HepG2 (cell line): ENCODE results near the gene DNAJC9. TPM values are rescaled to one million over a fixed set of nuclear protein-coding genes. Genes with fewer than 3 reads are reported as not detected.

Source experiments
- AFF4 ChIP-seq: sonication (generic); formaldehyde crosslinking; IDR thresholded peaks from 2 replicates; pipeline ENCODE4 v1.4.0; 2020; ENCODE audit warnings: missing genetic modification reagents
- ATF7 ChIP-seq, 2 experiments: fragments of 450-650 bp in 1 of 2; sonication (generic) in 1 of 2; formaldehyde crosslinking in 1 of 2; IDR thresholded peaks; 2 replicates each; pipeline versions ENCODE4 v1.4.0 to v1.6.1; 2016 to 2020; ENCODE audit warnings: antibody characterized with exemption in 1 of 2, mild to moderate bottlenecking in 1 of 2, missing genetic modification reagents in 1 of 2
- ATF7-NPFF ChIP-seq: sonication (generic); formaldehyde crosslinking; IDR thresholded peaks from 2 replicates; pipeline ENCODE4 v1.8.1; 2023; ENCODE audit warnings: mild to moderate bottlenecking, low read depth, missing genetic modification reagents, moderate library complexity
- CBFB ChIP-seq: sonication (generic); formaldehyde crosslinking; IDR thresholded peaks from 2 replicates; pipeline ENCODE4 v1.4.0; 2020; ENCODE audit warnings: missing genetic modification reagents
- FOSL1 ChIP-seq: sonication (generic); formaldehyde crosslinking; IDR thresholded peaks from 2 replicates; pipeline ENCODE4 v1.9.0; 2021; ENCODE audit warnings: missing genetic modification reagents, borderline replicate concordance
- FOSL2 ChIP-seq: sonication (generic); formaldehyde crosslinking; IDR thresholded peaks from 2 replicates; pipeline ENCODE4 v1.4.0; 2020; ENCODE audit warnings: missing genetic modification reagents
- HNRNPK ChIP-seq: fragments of 200-400 bp; formaldehyde crosslinking; IDR thresholded peaks from 2 replicates; pipeline ENCODE4 v1.6.1; 2018; ENCODE audit warnings: low read length, low read depth, moderate library complexity, mild to moderate bottlenecking; ENCODE audit not compliant: poor library complexity, severe bottlenecking
- KLF15 ChIP-seq: sonication (generic); formaldehyde crosslinking; IDR thresholded peaks from 2 replicates; pipeline ENCODE4 v1.8.1; 2023; ENCODE audit warnings: borderline replicate concordance, mild to moderate bottlenecking, inconsistent platforms, missing genetic modification reagents, mixed read lengths
- MNT ChIP-seq: fragments of 450-650 bp; IDR thresholded peaks from 2 replicates; pipeline ENCODE4 v1.6.1; 2016
- RAD51 ChIP-seq: fragments of 450-650 bp; IDR thresholded peaks from 2 replicates; pipeline ENCODE4 v1.6.1; 2016; ENCODE audit warnings: borderline replicate concordance
- RORA ChIP-seq: sonication (generic); formaldehyde crosslinking; IDR thresholded peaks from 2 replicates; pipeline ENCODE4 v1.5.0; 2020; ENCODE audit warnings: mild to moderate bottlenecking, missing genetic modification reagents, moderate library complexity
- U2AF2 ChIP-seq: fragments of 200-400 bp; formaldehyde crosslinking; IDR thresholded peaks from 2 replicates; pipeline ENCODE4 v1.6.1; 2017; ENCODE audit warnings: low read depth, mild to moderate bottlenecking, low read length
- ZIK1 ChIP-seq: sonication (generic); formaldehyde crosslinking; IDR thresholded peaks from 2 replicates; pipeline ENCODE4 v1.5.0; 2020; ENCODE audit warnings: mild to moderate bottlenecking, low read depth, missing genetic modification reagents, borderline replicate concordance
- ZMAT3 ChIP-seq: sonication (generic); formaldehyde crosslinking; conservative IDR thresholded peaks from 2 replicates; pipeline ENCODE4 v1.7.0; 2021; ENCODE audit warnings: missing genetic modification reagents
- ZMYM2 ChIP-seq: sonication (generic); formaldehyde crosslinking; IDR thresholded peaks from 2 replicates; pipeline ENCODE4 v1.8.0; 2022; ENCODE audit warnings: mild to moderate bottlenecking, missing genetic modification reagents
- ZNF207 ChIP-seq: fragments of 450-650 bp; IDR thresholded peaks from 2 replicates; pipeline ENCODE4 v1.6.1; 2016; ENCODE audit warnings: antibody characterized with exemption, borderline replicate concordance
- ZNF367 ChIP-seq: sonication (generic); formaldehyde crosslinking; IDR thresholded peaks from 2 replicates; pipeline ENCODE4 v1.4.0; 2020; ENCODE audit warnings: missing genetic modification reagents, borderline replicate concordance
- ZNF772 ChIP-seq: sonication (generic); formaldehyde crosslinking; IDR thresholded peaks from 2 replicates; pipeline ENCODE4 v1.5.0; 2020; ENCODE audit warnings: mild to moderate bottlenecking, missing genetic modification reagents
- ZNF781 ChIP-seq: sonication (generic); formaldehyde crosslinking; IDR thresholded peaks from 2 replicates; pipeline ENCODE4 v1.5.1; 2020; ENCODE audit warnings: borderline replicate concordance, mild to moderate bottlenecking, missing genetic modification reagents; ENCODE audit errors: not compliant biosample characterization
- ZSCAN9 ChIP-seq: IDR thresholded peaks from 2 replicates; pipeline ENCODE4 v1.6.1; 2016; ENCODE audit warnings: borderline replicate concordance
- polyA plus RNA-seq, 8 experiments: library from polyadenylated mRNA; depleted of rRNA in 3 of 8; stranded (reverse) in 7 of 8; unstranded in 1 of 8; fragments of >200 nt; fragmentation: Illumina TruSeq in 4 of 8; extraction: Trizol in 4 of 8; gene quantifications; 2 replicates each; pipeline versions ENCODE4 v1.2.1 to v1.2.3, GENCODE V29; 2011 to 2016; ENCODE audit warnings: low read depth in 4 of 8, missing spikeins in 1 of 8, mixed read lengths in 1 of 8; ENCODE audit not compliant: insufficient read depth in 1 of 8
- total RNA-seq, 5 experiments: library from RNA; depleted of rRNA; stranded (reverse); fragments of >200 nt; fragmentation: Illumina TruSeq; extraction: Trizol; gene quantifications; 2 replicates each; pipeline ENCODE4 v1.2.3, GENCODE V29; 2016; ENCODE audit warnings: low read depth in 1 of 5
- TF ChIP-seq, protein P1 (sequence below): sonication (generic); formaldehyde crosslinking; conservative IDR thresholded peaks from 2 replicates; pipeline ENCODE4 v1.4.0; 2020; ENCODE audit warnings: missing genetic modification reagents
- TF ChIP-seq, protein P2 (sequence below): IDR thresholded peaks from 2 replicates; pipeline ENCODE4 v1.6.1; 2016; ENCODE audit warnings: low read depth

Gene DNAJC9
- total and polyA plus RNA-seq, 2 of the 13 experiments (the other 11 are each of a cell fraction or from before 2014, with no cell fraction given) = 15.9 to 60.3 TPM

GRCh38 chr10:73246646-73247508 is at the start of gene DNAJC9 (continued):
- no peak for TF ChIP-seq ZIK1 (CRISPR knock-in tag)
- no peak for TF ChIP-seq RAD51
- TF ChIP-seq ATF7-NPFF (CRISPR knock-in tag) = peak; percentile 98
- TF ChIP-seq FOSL2 (CRISPR knock-in tag) = peak; percentile 70
- TF ChIP-seq ZSCAN9 = peak; percentile 59; the same call in 1 of the 2 replicates
- TF ChIP-seq, protein P1, sequence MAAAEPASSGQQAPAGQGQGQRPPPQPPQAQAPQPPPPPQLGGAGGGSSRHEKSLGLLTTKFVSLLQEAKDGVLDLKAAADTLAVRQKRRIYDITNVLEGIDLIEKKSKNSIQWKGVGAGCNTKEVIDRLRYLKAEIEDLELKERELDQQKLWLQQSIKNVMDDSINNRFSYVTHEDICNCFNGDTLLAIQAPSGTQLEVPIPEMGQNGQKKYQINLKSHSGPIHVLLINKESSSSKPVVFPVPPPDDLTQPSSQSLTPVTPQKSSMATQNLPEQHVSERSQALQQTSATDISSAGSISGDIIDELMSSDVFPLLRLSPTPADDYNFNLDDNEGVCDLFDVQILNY = peak; percentile 88
- TF ChIP-seq AFF4 (CRISPR knock-in tag) = no peak
- no peak for TF ChIP-seq U2AF2
- TF ChIP-seq KLF15 (CRISPR knock-in tag) = peak; percentile 30; the same call in 1 of the 2 replicates
- peak; percentile 90 for TF ChIP-seq ZMAT3 (CRISPR knock-in tag)
- peak; percentile 66 for TF ChIP-seq MNT
- TF ChIP-seq ZNF367 = no peak
- peak; percentile 44; the same call in 1 of the 2 replicates for TF ChIP-seq CBFB (CRISPR knock-in tag)
- TF ChIP-seq FOSL1 (CRISPR knock-in tag) = no peak
- no peak for TF ChIP-seq RORA (CRISPR knock-in tag)
- peak; percentile 67 for TF ChIP-seq HNRNPK
- TF ChIP-seq ATF7 (IDR thresholded peaks at IDR 0.05) = no peak
- no peak for TF ChIP-seq ATF7 (CRISPR knock-in tag; IDR thresholded peaks at IDR 0.05)
- TF ChIP-seq ZMYM2 (CRISPR knock-in tag) = no peak
- TF ChIP-seq ZNF207 = no peak
- TF ChIP-seq ZNF772 = peak; percentile 96
- peak; percentile 63 for TF ChIP-seq ZNF781 (CRISPR knock-in tag)
- TF ChIP-seq, protein P2, sequence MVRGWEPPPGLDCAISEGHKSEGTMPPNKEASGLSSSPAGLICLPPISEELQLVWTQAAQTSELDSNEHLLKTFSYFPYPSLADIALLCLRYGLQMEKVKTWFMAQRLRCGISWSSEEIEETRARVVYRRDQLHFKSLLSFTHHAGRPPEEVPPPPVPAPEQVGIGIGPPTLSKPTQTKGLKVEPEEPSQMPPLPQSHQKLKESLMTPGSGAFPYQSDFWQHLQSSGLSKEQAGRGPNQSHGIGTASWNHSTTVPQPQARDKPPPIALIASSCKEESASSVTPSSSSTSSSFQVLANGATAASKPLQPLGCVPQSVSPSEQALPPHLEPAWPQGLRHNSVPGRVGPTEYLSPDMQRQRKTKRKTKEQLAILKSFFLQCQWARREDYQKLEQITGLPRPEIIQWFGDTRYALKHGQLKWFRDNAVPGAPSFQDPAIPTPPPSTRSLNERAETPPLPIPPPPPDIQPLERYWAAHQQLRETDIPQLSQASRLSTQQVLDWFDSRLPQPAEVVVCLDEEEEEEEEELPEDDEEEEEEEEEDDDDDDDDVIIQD (CRISPR knock-in tag) = no peak; the same call in 1 of the 2 replicates
